Occipital lobe (tissue), 2 donors: ENCODE data around the gene CGB7. TPM values are rescaled to one million over a fixed set of nuclear protein-coding genes. Genes with fewer than 3 reads are reported as not detected.
"Not testable (repeated sequence)": the region's sequence is repeated elsewhere in the genome, so short reads cannot be mapped to it uniquely, and the experiment has no call there.

Experiments
- DNase-seq: peaks from one replicate; lab custom pipeline; 2025; lab: John Stamatoyannopoulos, UW
- total RNA-seq: library from RNA; depleted of rRNA; stranded (reverse); fragments of >200 nt; gene quantifications from one replicate; pipeline ENCODE4 v1.2.3, GENCODE V29; 2014

CGB7 gene
- total RNA-seq, 1 donor from 2014 or later: not detected

DNA sequence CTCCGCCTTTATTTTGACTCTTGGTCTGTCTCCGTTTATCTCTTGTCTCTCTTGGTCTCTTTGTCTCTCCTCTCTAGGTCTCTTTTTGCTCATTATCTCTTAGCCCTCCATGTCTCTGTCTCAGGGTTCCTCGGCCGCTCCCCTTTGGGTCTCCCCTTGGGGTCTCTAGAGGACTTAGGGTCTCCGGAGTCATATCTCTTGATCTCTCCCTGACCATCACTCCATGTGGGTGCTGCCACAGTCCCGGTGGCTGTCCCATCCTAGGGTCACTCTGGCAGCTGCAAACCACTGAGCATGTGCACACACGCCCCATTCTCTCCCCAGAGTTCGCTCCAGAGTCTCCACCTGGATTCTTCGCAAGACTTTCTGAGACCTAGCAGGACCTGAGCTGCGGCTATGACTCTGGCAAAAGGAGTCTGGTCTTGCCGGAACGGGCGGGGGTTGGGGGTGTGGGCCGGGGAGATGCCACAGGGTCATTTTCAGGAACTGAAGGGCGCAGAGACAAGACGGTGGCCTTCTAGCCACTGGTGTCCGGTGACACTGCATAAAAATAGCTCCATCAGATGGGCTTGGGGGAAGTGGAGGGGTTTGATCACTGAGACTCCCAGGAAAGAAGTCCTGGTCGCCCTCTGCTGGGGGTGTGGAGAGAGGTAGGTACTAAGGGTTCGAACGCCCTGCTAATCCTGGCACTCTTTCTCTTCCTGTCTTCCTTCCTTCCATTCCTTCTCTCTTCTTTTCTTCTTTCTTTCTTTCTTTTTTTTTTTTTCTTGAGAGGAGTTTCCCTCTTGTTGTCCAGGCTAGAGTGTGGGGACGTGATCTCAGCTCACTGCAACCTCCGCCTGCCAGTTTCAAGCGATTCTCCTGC lies 16.2 kb upstream of the CGB7 start:
- no peak for DNase-seq

DNA sequence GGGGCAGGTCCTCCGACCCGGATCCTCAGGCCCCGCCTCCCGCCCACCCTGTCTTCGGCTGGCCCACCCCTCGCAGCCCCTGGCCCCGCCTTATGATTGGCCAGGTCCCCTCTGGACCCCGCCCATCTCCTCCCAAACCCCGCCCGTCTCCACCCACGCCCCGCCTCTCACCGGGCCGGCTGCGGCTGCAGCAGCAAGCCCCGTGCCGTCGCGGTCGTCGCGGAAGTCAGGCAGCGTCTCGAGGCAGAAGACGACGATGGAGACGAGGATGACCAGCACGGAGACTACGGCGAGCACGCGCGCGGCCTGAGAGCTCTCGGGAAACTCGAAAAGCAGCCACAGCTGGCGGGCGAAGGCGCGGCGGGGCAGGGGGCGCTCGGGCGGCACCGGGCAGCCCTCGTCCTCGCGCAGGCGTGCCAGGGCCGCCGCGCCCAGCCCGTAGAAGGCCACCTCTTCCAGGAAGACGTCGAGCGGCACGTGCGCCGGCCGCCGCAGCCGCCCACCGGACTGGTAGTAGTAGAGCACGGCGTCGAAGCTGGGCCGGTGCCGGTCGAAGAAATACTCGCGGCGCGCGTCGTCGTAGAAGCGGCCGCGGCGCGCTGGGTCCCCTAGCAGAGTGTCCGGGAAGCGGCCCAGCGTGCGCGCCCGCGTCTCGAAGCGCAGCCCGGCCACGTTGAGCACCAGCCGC lies 14.5 kb upstream of the CGB7 start:
- DNase-seq: no peak

DNA sequence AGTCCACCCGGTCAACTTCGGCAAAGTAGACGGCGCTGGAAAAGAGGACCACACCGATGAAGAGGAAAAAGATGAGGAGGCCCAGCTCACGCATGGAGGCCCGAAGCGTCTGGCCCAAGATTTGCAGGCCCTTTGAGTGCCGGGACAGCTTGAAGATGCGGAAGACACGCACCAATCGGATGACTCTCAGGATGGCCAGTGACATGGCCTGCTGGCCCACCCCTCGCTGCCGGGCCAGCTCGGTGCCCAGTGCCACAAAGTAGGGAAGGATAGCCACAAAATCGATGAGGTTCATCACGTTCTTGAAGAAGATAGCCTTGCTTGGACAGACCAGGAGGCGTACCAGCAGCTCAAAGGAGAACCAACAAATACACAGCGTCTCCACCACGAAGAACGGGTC lies 12.9 kb upstream of the CGB7 start:
- no peak for DNase-seq

GRCh38 chr19:49069026-49069425 lies 11.5 kb upstream of the CGB7 start:
- DNase-seq: no peak

DNA sequence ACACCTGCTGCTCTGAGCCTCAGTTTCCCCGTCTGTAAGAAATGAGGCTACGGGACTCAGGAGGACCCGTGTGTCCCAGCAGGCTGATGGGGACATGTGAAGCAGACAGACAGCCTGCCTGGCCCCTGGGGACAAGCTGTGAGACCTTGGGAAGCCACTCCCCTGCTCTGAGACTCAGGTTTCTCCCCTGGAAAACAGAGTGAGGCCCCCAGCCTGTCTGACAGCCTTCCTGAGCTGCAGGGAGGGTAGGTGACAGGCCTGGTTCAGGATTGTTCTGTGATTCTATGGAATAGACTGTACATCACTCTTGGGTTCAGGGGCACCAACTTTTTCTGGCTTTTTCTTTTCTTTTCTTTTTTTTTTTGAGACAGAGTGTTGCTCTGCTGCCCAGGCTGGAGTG lies 10.0 kb upstream of the CGB7 start:
- DNase-seq: no peak

DNA sequence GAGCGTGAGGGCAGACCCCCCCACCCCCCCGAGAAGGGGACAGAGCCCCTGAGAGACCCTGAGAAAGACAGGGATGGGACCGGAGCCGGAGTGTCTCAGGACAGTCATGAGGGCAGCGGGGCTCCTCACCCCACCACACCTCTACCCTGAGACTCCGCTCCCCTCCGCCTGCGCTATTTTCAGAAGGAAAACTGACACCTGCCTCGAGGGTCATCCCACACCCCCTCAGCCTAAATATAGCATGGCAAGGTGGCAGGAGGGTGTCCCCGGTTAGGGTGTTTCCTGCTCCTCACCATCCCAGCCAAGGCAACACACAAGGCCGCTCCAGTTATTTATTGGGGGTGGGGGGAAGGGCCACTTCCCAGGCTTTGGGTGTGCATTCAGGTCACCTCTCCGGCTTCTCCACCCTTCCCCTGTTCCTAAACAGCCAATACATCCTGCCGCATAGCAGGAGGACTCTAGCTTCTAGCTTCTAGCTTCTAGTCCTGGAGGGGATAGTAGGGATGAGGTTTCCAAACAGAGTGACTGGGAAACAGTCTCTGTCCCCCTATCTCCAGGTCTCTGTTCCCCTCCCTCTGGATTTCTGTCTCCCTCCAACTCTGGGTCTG lies 8.5 kb upstream of the CGB7 start:
- DNase-seq: no peak

DNA sequence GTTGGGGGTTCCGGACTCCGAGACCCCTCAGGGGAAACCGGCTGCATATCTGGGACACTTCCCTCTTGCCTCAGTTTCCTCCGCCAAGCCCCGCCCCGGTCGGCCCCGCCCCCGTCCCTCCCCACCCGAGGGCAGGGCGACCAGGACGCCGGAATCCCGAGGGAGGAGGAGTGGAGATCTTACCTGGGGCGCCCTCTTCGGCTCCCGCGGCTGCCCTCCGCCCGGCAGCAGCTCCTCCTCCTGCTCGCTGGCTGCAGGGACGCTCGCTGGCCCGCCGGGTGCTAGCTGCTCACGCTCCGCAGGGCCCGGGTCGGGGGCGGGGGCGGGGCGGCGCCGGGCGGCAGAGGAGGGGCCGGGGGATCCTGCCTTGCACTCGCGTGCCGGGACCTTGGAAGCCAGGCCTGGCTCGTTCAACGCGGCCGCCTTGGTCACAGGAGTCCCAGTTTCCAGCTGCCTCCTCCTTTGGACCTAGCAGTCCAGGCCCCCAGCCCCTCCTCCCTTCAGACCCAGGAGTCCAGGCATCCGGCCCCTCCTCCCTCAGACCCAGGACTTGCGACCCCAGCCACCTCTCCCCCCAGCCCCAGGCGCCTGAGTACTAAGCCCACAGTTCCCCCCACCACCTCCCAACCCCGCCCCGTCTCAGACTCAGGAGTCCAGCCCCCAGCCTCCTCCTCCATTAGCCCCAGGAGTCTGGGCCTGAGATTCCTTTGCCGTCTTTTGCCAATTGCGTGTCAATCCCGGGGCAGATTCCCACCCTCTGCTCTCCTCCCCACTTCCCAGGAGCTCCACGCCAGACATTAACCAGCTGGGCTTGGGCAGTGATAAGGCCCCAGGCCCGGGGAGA lies 7.4 kb upstream of the CGB7 start, which contains the start of gene NTF4:
TSS of gene NTF4 (minus strand) at position 51 of the 844 bp plus-strand sequence. CDS start 2,821 bp downstream, outside the sequence.
- no peak for DNase-seq

GRCh38 chr19:49064029-49064629 lies 6.6 kb upstream of the CGB7 start:
- no peak for DNase-seq

- no peak for DNase-seq
Observed at GRCh38 chr19:49061445-49061844, 3.9 kb upstream of the CGB7 start.

DNA sequence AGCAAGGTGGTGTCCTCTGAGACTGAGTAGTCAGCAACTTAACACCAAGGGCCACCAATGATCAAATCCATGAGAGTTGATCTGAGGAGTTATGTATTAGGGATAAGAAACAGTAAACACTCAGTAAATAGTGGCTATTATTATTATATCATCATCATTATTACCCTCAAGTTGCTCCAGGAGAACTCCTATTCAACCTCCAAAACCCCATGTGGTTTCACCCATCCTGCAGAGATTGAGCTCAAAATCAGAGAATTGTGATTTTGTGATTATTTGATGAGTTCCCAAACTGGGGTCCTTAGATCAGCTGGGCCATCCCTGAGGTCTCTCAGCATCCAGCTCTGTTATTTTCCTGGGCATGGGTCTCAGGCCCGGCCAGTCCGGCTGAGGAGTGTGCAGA lies 3.5 kb upstream of the CGB7 start:
- no peak for DNase-seq

DNA sequence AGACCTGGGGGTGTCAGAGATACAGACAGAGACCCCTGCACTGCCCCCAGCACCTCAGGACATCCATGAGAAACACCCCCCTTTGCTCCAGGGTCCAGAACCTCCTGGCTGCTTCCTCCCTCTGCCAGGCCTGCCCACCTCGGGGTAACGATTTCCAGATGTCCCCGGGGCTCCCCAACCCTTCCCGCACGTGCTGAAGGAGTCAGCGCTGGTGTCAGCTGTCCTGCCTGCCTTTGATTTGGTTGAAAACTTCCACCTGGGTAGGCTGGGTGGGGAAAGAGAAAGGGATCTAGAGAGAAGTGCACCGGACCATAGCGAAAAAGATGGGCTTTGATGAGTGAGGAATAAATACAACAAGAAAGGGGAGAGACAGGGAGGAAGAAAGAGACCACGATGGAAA lies 1.5 kb upstream of the CGB7 start:
- DNase-seq: no peak

- DNase-seq: no peak
Observed at GRCh38 chr19:49058562-49058961, 1.0 kb upstream of the CGB7 start.

DNA sequence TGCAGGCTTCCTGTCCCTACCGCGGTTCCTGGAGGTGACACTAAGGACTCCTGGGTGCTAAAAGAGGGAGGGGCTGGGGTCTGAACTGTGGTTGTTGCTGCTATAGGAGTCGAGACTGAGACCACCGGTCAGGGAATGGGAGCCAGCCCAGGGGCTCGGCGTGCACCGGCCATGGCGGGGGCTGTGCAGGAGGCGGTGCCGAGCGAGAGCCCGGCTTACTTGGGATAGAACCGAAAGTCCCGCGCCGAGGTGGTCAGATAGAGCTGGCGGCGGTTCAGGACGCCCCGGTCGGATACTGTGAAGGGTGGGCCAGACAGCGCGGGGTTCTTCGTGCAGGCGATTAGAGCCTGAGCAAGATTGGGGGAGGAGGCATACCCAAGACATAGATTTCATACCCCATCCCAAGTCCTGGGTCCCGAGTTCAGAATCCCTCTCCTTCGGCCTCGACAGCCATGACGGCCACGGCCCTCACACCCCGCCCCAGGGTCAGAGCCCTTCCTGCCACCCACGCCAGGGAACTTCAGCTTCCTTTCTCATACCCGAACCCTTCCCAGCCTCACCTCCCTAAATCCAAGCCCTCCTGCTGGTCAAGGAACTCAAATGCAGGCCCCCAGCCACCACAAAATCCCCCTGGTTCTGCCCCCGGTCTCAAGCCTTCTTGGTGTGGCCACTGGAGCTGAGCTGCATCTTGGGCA lies 500 bp downstream of the CGB7 start:
- not testable (repeated sequence) for DNase-seq

- DNase-seq: no peak
Observed at GRCh38 chr19:49056101-49056901, 1.2 kb downstream of the CGB7 start.

DNA sequence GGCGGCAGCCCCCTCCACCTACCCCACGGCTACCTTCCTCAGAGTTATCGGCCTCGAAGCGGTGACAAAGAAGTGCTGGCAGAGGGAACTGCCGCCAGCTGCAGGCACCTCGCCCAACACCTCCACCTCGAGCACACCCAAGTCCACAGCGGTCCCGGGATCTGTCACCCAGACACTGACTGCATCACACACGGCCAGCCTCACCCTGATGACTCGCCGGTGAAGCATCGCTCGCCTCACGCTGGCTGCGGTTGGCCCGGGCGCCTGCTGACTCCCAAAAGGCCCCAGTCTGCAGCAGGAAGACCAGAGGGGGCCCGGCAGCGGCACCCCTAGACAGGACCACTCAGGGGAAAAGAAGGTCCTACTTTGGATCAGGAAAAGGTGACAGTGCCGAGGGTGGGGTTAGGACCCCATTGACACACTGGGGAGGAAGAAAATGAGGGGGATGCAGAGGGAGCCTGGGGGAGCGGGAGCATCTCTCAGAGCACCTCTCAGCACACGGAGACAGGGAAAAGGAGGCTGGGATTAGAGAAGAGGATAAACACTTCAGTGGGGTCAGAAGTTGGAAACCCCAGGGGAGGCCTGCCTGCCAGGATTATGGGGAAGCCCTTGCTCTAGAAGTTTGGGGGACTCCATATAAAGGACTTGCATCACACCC lies 7.0 kb downstream of the CGB7 start:
- DNase-seq: not testable (repeated sequence)

DNA sequence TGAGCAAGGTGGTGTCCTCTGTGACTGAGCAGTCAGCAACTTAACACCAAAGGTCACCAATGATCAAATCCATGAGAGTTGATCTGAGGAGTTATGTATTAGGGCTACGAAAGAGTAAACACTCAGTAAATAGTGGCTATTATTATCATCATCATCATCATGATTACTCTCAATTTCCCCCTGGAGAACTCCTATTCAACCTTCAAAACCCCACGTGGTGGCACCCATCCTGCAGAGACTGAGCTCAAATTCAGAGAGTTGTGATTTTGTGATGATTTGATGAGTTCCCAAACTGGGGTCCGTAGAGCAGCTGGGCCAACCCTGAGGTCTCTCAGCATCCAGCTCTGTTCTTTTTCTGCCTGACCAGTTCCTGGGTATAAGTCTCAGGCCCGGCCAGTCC lies 7.7 kb downstream of the CGB7 start:
- not testable (repeated sequence) for DNase-seq

- DNase-seq: not testable (repeated sequence)
Observed at GRCh38 chr19:49049011-49049410, 8.5 kb downstream of the CGB7 start, which contains the start of gene CGB8. Gene CGB8 (minus strand): TSS chr19:49049111. CDS start chr19:49048739, 372 bp downstream.

DNA sequence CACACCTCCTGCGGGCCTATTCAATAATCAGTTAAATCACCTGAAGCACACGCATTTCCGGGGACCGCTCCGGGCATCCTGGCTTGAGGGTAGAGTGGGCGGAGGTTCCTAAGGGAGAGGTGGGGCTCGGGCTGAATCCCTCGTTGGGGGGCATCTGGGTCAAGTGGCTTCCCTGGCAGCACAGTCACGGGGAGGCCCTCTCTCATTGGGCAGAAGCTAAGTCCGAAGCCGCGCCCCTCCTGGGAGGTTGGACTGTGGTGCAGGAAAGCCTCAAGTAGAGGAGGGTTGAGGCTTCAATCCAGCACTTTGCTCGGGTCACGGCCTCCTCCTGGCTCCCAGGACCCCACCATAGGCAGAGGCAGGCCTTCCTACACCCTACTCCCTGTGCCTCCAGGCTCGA lies 14.0 kb downstream of the CGB7 start, which contains the start of gene CGB5:
TSS of gene CGB5 (plus strand) at position 301 of the 400 bp plus-strand sequence. CDS start 362 bp downstream, outside the sequence.
- not testable (repeated sequence) for DNase-seq

DNA sequence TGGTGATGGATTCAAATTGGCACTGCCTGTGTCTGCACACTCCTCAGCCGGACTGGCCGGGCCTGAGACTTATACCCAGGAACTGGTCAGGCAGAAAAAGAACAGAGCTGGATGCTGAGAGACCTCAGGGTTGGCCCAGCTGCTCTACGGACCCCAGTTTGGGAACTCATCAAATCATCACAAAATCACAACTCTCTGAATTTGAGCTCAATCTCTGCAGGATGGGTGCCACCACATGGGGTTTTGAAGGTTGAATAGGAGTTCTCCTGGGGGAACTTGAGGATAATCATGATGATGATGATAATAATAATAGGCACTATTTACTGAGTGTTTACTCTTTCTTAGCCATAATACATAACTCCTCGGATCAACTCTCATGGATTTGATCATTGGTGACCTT lies 14.9 kb downstream of the CGB7 start:
- not testable (repeated sequence) for DNase-seq
